ENCODE measurements around the gene SLC4A7.

SLC4A7 gene

DNA sequence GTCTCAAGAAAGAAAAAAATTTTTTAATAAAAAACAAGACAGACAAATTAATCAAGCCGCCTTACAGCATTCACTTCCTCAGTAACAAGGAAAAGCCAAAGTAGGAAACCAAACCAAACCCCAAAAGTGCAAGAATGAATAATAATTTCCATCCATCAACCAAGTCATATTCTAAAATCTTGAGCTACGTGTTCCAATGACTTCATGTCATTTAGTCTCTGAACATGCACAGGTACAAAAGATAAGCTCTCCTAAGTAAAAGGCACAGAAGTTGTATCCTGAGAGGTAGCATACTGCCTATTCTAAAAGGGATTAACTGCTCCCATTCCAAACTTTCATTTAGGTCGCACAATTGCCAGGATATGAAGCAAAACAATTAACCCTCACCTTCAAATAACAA, 29.7 kb downstream of the SLC4A7 start (continued):
- TF ChIP-seq ZNF354C (tag by site-specific recombination; IDR thresholded peaks at IDR 0.05; ENCODE audit: borderline replicate concordance, low read depth), result no peak
- TF ChIP-seq KLF1 (tag by site-specific recombination; IDR thresholded peaks at IDR 0.05), result no peak
- TF ChIP-seq ZFP69B (tag by site-specific recombination; IDR thresholded peaks at IDR 0.05), result no peak
- TF ChIP-seq, protein P1, sequence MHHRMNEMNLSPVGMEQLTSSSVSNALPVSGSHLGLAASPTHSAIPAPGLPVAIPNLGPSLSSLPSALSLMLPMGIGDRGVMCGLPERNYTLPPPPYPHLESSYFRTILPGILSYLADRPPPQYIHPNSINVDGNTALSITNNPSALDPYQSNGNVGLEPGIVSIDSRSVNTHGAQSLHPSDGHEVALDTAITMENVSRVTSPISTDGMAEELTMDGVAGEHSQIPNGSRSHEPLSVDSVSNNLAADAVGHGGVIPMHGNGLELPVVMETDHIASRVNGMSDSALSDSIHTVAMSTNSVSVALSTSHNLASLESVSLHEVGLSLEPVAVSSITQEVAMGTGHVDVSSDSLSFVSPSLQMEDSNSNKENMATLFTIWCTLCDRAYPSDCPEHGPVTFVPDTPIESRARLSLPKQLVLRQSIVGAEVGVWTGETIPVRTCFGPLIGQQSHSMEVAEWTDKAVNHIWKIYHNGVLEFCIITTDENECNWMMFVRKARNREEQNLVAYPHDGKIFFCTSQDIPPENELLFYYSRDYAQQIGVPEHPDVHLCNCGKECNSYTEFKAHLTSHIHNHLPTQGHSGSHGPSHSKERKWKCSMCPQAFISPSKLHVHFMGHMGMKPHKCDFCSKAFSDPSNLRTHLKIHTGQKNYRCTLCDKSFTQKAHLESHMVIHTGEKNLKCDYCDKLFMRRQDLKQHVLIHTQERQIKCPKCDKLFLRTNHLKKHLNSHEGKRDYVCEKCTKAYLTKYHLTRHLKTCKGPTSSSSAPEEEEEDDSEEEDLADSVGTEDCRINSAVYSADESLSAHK (tag by site-specific recombination; IDR thresholded peaks at IDR 0.05), result no peak
- TF ChIP-seq ZNF76 (tag by site-specific recombination; IDR thresholded peaks at IDR 0.05; ENCODE audit: borderline replicate concordance, low read depth), result no peak
- no peak for TF ChIP-seq ZNF48 (tag by site-specific recombination; IDR thresholded peaks at IDR 0.05)
- no peak for TF ChIP-seq WT1 (tag by site-specific recombination; IDR thresholded peaks at IDR 0.05)
- TF ChIP-seq, protein P2, sequence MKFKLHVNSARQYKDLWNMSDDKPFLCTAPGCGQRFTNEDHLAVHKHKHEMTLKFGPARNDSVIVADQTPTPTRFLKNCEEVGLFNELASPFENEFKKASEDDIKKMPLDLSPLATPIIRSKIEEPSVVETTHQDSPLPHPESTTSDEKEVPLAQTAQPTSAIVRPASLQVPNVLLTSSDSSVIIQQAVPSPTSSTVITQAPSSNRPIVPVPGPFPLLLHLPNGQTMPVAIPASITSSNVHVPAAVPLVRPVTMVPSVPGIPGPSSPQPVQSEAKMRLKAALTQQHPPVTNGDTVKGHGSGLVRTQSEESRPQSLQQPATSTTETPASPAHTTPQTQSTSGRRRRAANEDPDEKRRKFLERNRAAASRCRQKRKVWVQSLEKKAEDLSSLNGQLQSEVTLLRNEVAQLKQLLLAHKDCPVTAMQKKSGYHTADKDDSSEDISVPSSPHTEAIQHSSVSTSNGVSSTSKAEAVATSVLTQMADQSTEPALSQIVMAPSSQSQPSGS (tag by site-specific recombination; IDR thresholded peaks at IDR 0.05; ENCODE audit: low read depth), result no peak
- TF ChIP-seq ZNF248 (tag by site-specific recombination; IDR thresholded peaks at IDR 0.05), result no peak
- TF ChIP-seq YY1 (tag by site-specific recombination; IDR thresholded peaks at IDR 0.05), result no peak

DNA sequence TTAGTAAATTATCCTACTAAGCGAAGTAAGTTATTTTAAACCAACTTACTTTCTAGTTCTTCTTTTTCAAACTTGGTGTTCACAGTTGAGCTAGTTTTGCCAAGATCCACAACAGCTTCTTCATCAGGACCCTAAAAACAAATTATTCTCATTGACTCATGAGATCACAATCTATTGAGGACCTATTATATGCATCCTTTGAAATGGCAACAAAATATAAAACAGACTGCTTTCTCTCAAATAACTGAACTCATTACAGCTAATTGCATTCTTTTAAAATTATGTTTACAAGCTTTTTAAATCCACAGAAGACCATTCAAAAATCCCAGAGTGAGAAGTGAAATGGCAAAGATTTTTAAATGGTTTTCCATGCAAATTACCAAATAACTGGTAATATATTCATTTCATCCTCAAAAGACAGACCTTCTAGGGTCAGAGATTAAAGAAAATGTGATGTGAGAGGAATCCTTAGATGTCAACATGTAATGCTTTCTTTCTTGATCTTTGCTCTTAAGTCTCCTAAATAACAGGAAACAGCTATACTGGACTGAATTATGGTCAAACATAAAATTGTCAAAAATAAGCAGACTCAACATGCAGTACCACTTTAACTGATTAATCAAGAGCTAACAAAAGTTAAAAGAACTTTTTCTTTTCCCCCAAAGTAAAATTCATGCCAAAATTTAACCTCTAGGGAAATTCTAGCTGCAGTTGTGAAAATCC, 31.7 kb downstream of the SLC4A7 start:
- H3K9me3 ChIP-seq (ENCODE audit: control insufficient read depth, insufficient read depth, low read depth, low read length), result no peaks in the 10 kb centered on the region
- ChIA-PET POLR2A (no interaction called here), CTCF (interaction anchor here (0.7 to 1.6 kb wide), 2 partner anchors 15 to 35 kb away, joined by 3 to 5 read pairs; no protein-coding TSS in a partner anchor)
- H3K4me1 ChIP-seq (ENCODE audit: control insufficient read depth, insufficient read depth, low read length), result no peaks in the 10 kb centered on the region
- H3K27ac ChIP-seq (ENCODE audit: extremely low read depth, low read depth, low read length), result no peak overlapping the region
- H3K4me3 ChIP-seq (ENCODE audit: low read depth, low read length), result no peak overlapping the region
- H3K36me3 ChIP-seq (ENCODE audit: control insufficient read depth in 2 of 2, insufficient read depth in 1 of 2, low read length in 2 of 2), result no peaks in the 10 kb centered on the region; a peak in 1 of 3 replicates
- TF ChIP-seq ZNF138 (tag by site-specific recombination; IDR thresholded peaks at IDR 0.05; ENCODE audit: borderline replicate concordance) (no peak), ZNF529 (tag by site-specific recombination; IDR thresholded peaks at IDR 0.05; ENCODE audit: insufficient replicate concordance) (no peak), SCRT2 (tag by site-specific recombination; IDR thresholded peaks at IDR 0.05) (no peak), OSR2 (tag by site-specific recombination; IDR thresholded peaks at IDR 0.05) (peak; percentile 48; the same call in 1 of the 2 replicates)

DNA sequence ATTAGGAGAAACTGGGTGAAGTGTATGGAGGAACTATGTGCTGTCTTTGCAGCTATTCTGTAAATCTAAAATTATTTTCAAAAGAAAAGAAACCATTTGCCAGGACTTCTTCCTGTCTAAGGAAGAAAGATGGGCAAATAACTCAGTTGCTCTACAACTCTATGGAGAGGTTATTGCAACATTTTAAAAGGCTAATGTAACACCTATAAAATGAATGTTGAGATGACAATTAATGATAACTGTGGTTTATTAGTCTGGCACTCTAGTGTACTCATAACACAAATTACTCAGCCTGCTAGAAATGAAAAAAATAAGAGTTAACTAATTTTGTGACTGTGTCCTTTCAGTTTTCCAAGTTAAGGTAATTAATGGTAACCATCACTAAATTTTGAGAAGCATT, 32.3 kb downstream of the SLC4A7 start:
- CTCF ChIA-PET, result interaction anchor here (1.6 kb wide), 1 partner anchor 16 kb away, joined by 5 read pairs; no protein-coding TSS in a partner anchor
- no peak overlapping the region for H3K4me3 ChIP-seq (ENCODE audit: low read depth, low read length)
- TF ChIP-seq ZSCAN30 (tag by site-specific recombination; IDR thresholded peaks at IDR 0.05) (no peak), ZBTB7A (tag by site-specific recombination; IDR thresholded peaks at IDR 0.05; ENCODE audit: low read depth) (no peak), GLI2 (tag by site-specific recombination; IDR thresholded peaks at IDR 0.05; ENCODE audit: borderline replicate concordance, low read depth) (no peak), ZNF248 (tag by site-specific recombination; IDR thresholded peaks at IDR 0.05) (no peak), ZNF560 (tag by site-specific recombination; IDR thresholded peaks at IDR 0.05; ENCODE audit: borderline replicate concordance) (no peak), ZNF221 (tag by site-specific recombination; IDR thresholded peaks at IDR 0.05; ENCODE audit: borderline replicate concordance) (no peak), ZNF292 (tag by site-specific recombination; IDR thresholded peaks at IDR 0.05; ENCODE audit: borderline replicate concordance, low read depth) (no peak), WT1 (tag by site-specific recombination; IDR thresholded peaks at IDR 0.05) (no peak)
- TF ChIP-seq, protein P3, sequence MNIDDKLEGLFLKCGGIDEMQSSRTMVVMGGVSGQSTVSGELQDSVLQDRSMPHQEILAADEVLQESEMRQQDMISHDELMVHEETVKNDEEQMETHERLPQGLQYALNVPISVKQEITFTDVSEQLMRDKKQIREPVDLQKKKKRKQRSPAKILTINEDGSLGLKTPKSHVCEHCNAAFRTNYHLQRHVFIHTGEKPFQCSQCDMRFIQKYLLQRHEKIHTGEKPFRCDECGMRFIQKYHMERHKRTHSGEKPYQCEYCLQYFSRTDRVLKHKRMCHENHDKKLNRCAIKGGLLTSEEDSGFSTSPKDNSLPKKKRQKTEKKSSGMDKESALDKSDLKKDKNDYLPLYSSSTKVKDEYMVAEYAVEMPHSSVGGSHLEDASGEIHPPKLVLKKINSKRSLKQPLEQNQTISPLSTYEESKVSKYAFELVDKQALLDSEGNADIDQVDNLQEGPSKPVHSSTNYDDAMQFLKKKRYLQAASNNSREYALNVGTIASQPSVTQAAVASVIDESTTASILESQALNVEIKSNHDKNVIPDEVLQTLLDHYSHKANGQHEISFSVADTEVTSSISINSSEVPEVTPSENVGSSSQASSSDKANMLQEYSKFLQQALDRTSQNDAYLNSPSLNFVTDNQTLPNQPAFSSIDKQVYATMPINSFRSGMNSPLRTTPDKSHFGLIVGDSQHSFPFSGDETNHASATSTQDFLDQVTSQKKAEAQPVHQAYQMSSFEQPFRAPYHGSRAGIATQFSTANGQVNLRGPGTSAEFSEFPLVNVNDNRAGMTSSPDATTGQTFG (tag by site-specific recombination; IDR thresholded peaks at IDR 0.05; ENCODE audit: borderline replicate concordance), result no peak
- TF ChIP-seq, protein P4, sequence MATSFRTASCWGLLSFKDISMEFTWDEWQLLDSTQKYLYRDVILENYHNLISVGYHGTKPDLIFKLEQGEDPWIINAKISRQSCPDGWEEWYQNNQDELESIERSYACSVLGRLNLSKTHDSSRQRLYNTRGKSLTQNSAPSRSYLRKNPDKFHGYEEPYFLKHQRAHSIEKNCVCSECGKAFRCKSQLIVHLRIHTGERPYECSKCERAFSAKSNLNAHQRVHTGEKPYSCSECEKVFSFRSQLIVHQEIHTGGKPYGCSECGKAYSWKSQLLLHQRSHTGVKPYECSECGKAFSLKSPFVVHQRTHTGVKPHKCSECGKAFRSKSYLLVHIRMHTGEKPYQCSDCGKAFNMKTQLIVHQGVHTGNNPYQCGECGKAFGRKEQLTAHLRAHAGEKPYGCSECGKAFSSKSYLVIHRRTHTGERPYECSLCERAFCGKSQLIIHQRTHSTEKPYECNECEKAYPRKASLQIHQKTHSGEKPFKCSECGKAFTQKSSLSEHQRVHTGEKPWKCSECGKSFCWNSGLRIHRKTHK (tag by site-specific recombination; IDR thresholded peaks at IDR 0.05), result no peak
- TF ChIP-seq, protein P5, sequence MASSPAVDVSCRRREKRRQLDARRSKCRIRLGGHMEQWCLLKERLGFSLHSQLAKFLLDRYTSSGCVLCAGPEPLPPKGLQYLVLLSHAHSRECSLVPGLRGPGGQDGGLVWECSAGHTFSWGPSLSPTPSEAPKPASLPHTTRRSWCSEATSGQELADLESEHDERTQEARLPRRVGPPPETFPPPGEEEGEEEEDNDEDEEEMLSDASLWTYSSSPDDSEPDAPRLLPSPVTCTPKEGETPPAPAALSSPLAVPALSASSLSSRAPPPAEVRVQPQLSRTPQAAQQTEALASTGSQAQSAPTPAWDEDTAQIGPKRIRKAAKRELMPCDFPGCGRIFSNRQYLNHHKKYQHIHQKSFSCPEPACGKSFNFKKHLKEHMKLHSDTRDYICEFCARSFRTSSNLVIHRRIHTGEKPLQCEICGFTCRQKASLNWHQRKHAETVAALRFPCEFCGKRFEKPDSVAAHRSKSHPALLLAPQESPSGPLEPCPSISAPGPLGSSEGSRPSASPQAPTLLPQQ (tag by site-specific recombination; IDR thresholded peaks at IDR 0.05), result no peak

More for the DNA sequence above, 32.3 kb downstream of the SLC4A7 start:
- Histone ChIP-seq H3K4me1 (ENCODE audit: control insufficient read depth, insufficient read depth, low read length) (no peaks in the 10 kb centered on the region), H3K9me3 (ENCODE audit: control insufficient read depth, insufficient read depth, low read depth, low read length) (no peaks in the 10 kb centered on the region), H3K27ac (ENCODE audit: extremely low read depth, low read depth, low read length) (no peak overlapping the region), H3K36me3 (ENCODE audit: control insufficient read depth in 2 of 2, insufficient read depth in 1 of 2, low read length in 2 of 2) (peaks cover 0 to 3% of the 10 kb centered on the region in 2 experiments; a peak in 2 of 3 replicates)
- POLR2A ChIA-PET, result no interaction called here
